Right lobe of liver (tissue), 6 donors: ENCODE measurements around the gene SHISA9. TPM values are rescaled to one million over a fixed set of nuclear protein-coding genes. Genes with fewer than 3 reads are reported as not detected.
A peak's percentile ranks its signal among the peaks of the same experiment; 100 is the strongest.

Source experiments
- ATAC-seq, 4 donors: fragments of 200-7000 bp; cut with Tn5 transposase; one replicate each; pipeline ENCODE4 v1.9.1; 2020; ENCODE audit warnings: mild to moderate bottlenecking in 4 of 4, moderate library complexity in 4 of 4
- DNase-seq, 3 donors: peaks; one replicate each; pipeline ENCODE4 v3.0.0-alpha.2; 2020
- H3K27ac ChIP-seq, 3 donors: fragments of 200-600 bp; one replicate each; pipeline ENCODE4 v1.8.0; 2022
- H3K27me3 ChIP-seq, 2 donors: fragments of 200-600 bp; one replicate each; pipeline ENCODE4 v1.8.0; 2022
- H3K36me3 ChIP-seq, 4 donors: fragments of 200-600 bp; sonication (generic) in 1 of 4; one replicate each; pipeline versions ENCODE4 v1.5.1 to v1.8.0; 2017 to 2022; ENCODE audit warnings: control low read depth in 1 of 4
- H3K4me1 ChIP-seq, 4 donors: fragments of 200-600 bp; sonication (generic) in 1 of 4; one replicate each; pipeline versions ENCODE4 v1.5.1 to v1.8.0; 2017 to 2022; ENCODE audit warnings: control low read depth in 1 of 4
- H3K4me3 ChIP-seq, 3 donors: fragments of 200-600 bp; one replicate each; pipeline ENCODE4 v1.8.0; 2022
- H3K9me3 ChIP-seq, 4 donors: fragments of 200-600 bp; sonication (generic) in 1 of 4; one replicate each; pipeline versions ENCODE4 v1.5.1 to v1.8.0; 2017 to 2022; ENCODE audit warnings: control low read depth in 1 of 4
- POLR2A ChIP-seq: fragments of 450-650 bp; IDR thresholded peaks from one replicate; pipeline ENCODE4 v1.6.1; 2017; ENCODE audit warnings: antibody characterized with exemption, mild to moderate bottlenecking
- WGBS: methylation state at CpG from one replicate; pipeline ENCODE4 v1.1.6; 2018; ENCODE audit warnings: low coverage, low lambda C conversion rate; ENCODE audit not compliant: insufficient coverage; ENCODE audit errors: missing lambda C conversion rate; 5-methylcytosine and 5-hydroxymethylcytosine counted together
- intact Hi-C, 2 donors: fragments of 100-400 bp; cut with DNase I; formaldehyde crosslinking; loops; one replicate each; pipeline versions ENCODE4 v1.11.2 to v1.14.1; 2022
- total RNA-seq, 6 experiments: library from RNA; depleted of rRNA in 2 of 6; stranded (reverse); fragments of >200 nt in 2 of 6; fragmentation: NEBNext Ultra II Directional in 3 of 6; extraction: Animal tissue kit (Norgen Biotek cat#: 25700) in 3 of 6; gene quantifications; one replicate each; pipeline versions ENCODE4 v1.1.0 to v1.2.4, GENCODE V29; 2016 to 2023
- TF ChIP-seq, protein P1 (sequence below), 4 donors: fragments of 200-600 bp in 3 of 4; fragments of 450-650 bp in 1 of 4; IDR thresholded peaks; one replicate each; pipeline versions ENCODE4 v1.5.1 to v1.8.0; 2016 to 2022; ENCODE audit warnings: antibody characterized with exemption in 4 of 4, mild to moderate bottlenecking in 2 of 4
- donor health status: DM: no; HTN: yes; CAD: no.
- donor health status: DM: no; HTN: no; CAD: no.
- donor health status: DM: no; HTN: no; CAD: no.
- donor health status: DM: no; HTN: yes; CAD: no.
- donor health status: DM: no; HTN: yes; CAD: no.

The SHISA9 gene
- total RNA-seq, 6 experiments from 2014 or later = 0.02 to 0.06 TPM; not detected in 4

DNA sequence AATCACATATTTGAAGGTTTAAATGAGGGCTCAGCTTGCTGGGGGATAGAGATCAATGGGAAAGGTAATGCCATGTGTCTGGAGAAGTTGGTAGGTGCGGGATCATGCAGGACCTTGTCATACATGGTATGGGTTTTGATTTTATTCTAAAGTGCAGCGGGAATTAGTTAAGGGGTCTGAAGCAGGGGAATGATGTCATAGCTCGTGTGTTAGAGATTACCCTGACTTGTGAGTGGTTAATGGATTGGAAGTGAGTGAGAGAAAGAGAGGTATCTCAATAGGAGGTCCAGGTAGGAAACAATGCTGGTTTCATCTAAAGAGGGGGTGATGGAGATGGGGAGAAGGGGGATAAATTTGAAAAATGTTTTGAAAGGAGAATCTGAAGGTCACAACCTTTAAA is 280.0 kb downstream of the SHISA9 start:
- TF ChIP-seq POLR2A = no peak
- TF ChIP-seq, protein P1, sequence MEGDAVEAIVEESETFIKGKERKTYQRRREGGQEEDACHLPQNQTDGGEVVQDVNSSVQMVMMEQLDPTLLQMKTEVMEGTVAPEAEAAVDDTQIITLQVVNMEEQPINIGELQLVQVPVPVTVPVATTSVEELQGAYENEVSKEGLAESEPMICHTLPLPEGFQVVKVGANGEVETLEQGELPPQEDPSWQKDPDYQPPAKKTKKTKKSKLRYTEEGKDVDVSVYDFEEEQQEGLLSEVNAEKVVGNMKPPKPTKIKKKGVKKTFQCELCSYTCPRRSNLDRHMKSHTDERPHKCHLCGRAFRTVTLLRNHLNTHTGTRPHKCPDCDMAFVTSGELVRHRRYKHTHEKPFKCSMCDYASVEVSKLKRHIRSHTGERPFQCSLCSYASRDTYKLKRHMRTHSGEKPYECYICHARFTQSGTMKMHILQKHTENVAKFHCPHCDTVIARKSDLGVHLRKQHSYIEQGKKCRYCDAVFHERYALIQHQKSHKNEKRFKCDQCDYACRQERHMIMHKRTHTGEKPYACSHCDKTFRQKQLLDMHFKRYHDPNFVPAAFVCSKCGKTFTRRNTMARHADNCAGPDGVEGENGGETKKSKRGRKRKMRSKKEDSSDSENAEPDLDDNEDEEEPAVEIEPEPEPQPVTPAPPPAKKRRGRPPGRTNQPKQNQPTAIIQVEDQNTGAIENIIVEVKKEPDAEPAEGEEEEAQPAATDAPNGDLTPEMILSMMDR (IDR thresholded peaks at IDR 0.05) = no peak
- Histone ChIP-seq H3K4me1 (no peaks in the 10 kb centered on the region), H3K4me3 (no peak overlapping the region), H3K36me3 (no peaks in the 10 kb centered on the region), H3K27me3 (no peaks in the 10 kb centered on the region), H3K27ac (no peak overlapping the region), H3K9me3 (no peaks in the 10 kb centered on the region)
- DNase-seq (no peak), ATAC-seq (no peak)
- intact Hi-C loops = no loop called here
- 63% methylated on average over 3 of the region's 3 CpGs for WGBS

DNA sequence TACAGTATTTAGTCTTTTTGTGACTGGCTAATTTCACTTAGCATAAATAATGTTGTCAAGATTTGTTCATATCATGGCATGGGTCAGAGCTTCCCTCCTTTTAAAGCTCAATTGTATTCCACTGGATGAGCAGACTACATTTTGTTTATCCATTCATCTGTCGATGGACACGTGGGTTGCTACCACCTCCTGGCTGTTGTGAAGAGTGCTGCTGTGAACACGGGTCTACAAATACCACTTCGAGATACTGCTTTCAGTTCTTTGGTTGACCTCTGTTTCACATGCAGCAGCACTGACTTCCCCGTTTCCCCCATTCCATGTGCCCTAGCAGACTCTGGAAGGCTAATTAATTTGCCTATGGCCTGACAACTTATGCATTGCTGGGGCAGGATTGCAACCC is 285.4 kb downstream of the SHISA9 start:
- no peaks in the 10 kb centered on the region for H3K27me3 ChIP-seq
- DNase-seq = no peak
- no peaks in the 10 kb centered on the region for H3K9me3 ChIP-seq
- ATAC-seq = peak in 1 of 4 donors; percentile 22
- H3K4me1 ChIP-seq = no peaks in the 10 kb centered on the region
- intact Hi-C loops = no loop called here
- H3K27ac ChIP-seq = no peak overlapping the region
- TF ChIP-seq POLR2A = no peak
- TF ChIP-seq, protein P1 (IDR thresholded peaks at IDR 0.05) = no peak
- no peak overlapping the region for H3K4me3 ChIP-seq
- 16% methylated on average over 5 of the region's 5 CpGs for WGBS
- no peaks in the 10 kb centered on the region for H3K36me3 ChIP-seq

DNA sequence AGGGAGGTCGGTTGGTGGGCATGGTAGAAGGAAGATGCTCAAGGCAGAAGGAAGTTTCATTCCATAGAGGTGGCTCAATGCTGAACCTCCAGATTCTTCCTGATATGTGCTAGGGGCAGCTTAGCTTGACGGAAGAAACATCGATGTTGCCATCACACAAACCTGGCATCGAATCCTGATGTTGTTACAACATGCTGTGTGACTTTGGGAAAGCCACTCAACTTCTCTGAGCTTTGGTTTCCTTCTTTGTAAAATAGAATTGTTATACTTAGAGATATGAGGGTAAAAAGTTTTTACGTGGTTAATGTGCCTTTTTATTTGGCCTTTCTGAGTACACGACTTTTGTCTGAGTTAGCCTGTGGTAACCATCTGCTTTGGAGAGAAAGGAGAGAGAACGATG is 287.9 kb downstream of the SHISA9 start:
- Histone ChIP-seq H3K27ac (no peak overlapping the region), H3K27me3 (no peaks in the 10 kb centered on the region), H3K4me3 (no peak overlapping the region), H3K4me1 (no peaks in the 10 kb centered on the region), H3K9me3 (no peaks in the 10 kb centered on the region), H3K36me3 (no peaks in the 10 kb centered on the region)
- intact Hi-C loops = no loop called here
- WGBS = 63% methylated on average over 7 of the region's 7 CpGs
- DNase-seq (no peak), ATAC-seq (no peak)
- TF ChIP-seq, protein P1 (IDR thresholded peaks at IDR 0.05) = no peak
- TF ChIP-seq POLR2A = no peak

DNA sequence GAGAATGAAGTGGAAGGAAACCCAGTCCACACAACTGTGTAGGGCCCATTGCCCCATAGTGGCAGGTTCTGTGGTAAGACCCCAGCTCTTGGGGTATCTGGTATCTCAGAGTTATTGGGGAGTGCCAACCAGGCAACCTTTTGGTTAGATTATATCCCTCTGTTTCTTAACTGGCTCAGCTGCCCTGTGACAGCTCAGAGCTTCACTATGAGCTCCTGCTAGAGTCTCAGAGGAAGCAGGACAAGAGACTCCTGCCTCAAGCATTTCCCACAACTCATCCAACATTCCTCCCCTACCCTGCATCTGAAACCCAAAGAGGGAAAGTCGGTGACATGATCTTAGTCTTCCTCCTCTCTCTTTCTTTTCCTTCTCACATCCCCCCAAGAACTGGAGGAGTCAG is 292.3 kb downstream of the SHISA9 start:
- DNase-seq (no peak), ATAC-seq (no peak)
- Histone ChIP-seq H3K36me3 (no peaks in the 10 kb centered on the region), H3K4me3 (no peak overlapping the region), H3K4me1 (no peaks in the 10 kb centered on the region), H3K27ac (no peak overlapping the region), H3K27me3 (no peaks in the 10 kb centered on the region), H3K9me3 (no peaks in the 10 kb centered on the region)
- intact Hi-C loops = no loop called here
- no peak for TF ChIP-seq POLR2A
- TF ChIP-seq, protein P1 (IDR thresholded peaks at IDR 0.05) = no peak
- WGBS = 100% methylated on average over 1 of the region's 1 CpG

DNA sequence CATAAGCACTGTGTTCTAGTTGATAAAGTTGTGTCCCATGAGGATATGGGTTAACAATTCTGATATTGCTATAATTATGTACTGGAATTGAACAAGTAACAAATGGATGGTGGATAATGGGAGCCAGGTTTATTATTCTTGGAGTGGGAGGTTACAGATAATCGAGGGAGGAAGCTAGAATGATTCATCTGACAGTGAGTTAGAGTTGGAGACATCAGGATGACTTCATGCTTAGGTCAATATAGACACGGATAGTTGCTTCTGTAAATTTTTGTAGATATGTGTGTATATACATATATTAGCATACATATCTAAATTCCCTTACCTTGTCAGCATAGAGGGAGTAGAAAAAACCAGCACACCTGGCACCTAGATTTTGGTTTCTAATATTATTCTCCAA is 293.4 kb downstream of the SHISA9 start:
- intact Hi-C loops = no loop called here
- no peak overlapping the region for H3K27ac ChIP-seq
- H3K4me3 ChIP-seq = no peak overlapping the region
- no peaks in the 10 kb centered on the region for H3K36me3 ChIP-seq
- no peaks in the 10 kb centered on the region for H3K9me3 ChIP-seq
- 32% methylated on average over 2 of the region's 2 CpGs for WGBS
- H3K4me1 ChIP-seq = no peaks in the 10 kb centered on the region
- DNase-seq (no peak), ATAC-seq (no peak)
- TF ChIP-seq, protein P1 (IDR thresholded peaks at IDR 0.05) = no peak
- TF ChIP-seq POLR2A = no peak
- H3K27me3 ChIP-seq = no peaks in the 10 kb centered on the region
